ENCODE results near the gene PTPN3. TPM values are rescaled to one million over a fixed set of nuclear protein-coding genes. Genes with fewer than 3 reads are reported as not detected.

The PTPN3 gene
- total RNA-seq, 1 experiment from 2014 or later: 1.1 TPM

DNA sequence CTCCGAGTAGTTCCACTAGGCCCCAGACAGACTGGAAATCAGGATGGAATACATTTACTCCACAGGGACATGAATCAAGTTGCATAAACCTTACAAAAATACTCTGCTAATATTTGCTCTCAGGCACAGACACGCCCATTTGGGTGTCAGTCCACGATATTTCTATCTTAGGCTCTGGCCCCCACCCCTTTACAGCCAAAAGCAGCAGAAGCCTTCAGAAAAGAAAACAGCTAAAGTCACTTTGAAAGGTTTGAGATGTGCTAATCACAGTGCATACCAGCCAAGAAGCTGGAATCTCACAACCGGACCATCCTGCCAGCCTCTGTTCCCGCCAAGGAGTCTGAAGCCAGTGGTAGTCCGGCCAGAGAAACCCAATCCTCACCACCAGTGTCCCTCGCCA, 22.6 kb downstream of the PTPN3 start:
- POLR2A ChIA-PET (ENCODE audit: low non-redundant PET): no interaction called here
- no TSS peak for BruUV-seq (replicated peaks)
- Histone ChIP-seq H3K27ac (ENCODE audit: low read depth, low read length, poor library complexity, severe bottlenecking) (no peak overlapping the region), H3K4me1 (ENCODE audit: insufficient read depth, low read length, poor library complexity, severe bottlenecking) (no peaks in the 10 kb centered on the region), H3K36me3 (ENCODE audit: insufficient read depth, low read length, poor library complexity, severe bottlenecking) (no peaks in the 10 kb centered on the region), H3K27me3 (replicated peaks; ENCODE audit: insufficient read depth, low read depth, low read length, poor library complexity) (no peaks in the 10 kb centered on the region), H3K4me3 (ENCODE audit: low read depth, low read length, poor library complexity, severe bottlenecking) (no peak overlapping the region), H3K9me3 (ENCODE audit: low read depth, low read length, poor library complexity, severe bottlenecking) (no peaks in the 10 kb centered on the region)
- CTCF ChIA-PET: no interaction called here
- no peak for TF ChIP-seq EZH2 (IDR thresholded peaks at IDR 0.05; ENCODE audit: borderline replicate concordance, low read depth, low read length, poor library complexity, severe bottlenecking)
- TF ChIP-seq, protein P1, sequence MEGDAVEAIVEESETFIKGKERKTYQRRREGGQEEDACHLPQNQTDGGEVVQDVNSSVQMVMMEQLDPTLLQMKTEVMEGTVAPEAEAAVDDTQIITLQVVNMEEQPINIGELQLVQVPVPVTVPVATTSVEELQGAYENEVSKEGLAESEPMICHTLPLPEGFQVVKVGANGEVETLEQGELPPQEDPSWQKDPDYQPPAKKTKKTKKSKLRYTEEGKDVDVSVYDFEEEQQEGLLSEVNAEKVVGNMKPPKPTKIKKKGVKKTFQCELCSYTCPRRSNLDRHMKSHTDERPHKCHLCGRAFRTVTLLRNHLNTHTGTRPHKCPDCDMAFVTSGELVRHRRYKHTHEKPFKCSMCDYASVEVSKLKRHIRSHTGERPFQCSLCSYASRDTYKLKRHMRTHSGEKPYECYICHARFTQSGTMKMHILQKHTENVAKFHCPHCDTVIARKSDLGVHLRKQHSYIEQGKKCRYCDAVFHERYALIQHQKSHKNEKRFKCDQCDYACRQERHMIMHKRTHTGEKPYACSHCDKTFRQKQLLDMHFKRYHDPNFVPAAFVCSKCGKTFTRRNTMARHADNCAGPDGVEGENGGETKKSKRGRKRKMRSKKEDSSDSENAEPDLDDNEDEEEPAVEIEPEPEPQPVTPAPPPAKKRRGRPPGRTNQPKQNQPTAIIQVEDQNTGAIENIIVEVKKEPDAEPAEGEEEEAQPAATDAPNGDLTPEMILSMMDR (conservative IDR thresholded peaks at IDR 0.05; ENCODE audit: low read depth, low read length): no peak
- no peak for DNase-seq (ENCODE audit: low spot score)
- intact Hi-C loops (cut with micrococcal nuclease; ENCODE audit: unreplicated experiment): no loop called here

GRCh38 chr9:109474944-109475343, 23.2 kb downstream of the PTPN3 start:
- no peak for DNase-seq (ENCODE audit: low spot score)
- ChIA-PET CTCF (no interaction called here), POLR2A (ENCODE audit: low non-redundant PET) (no interaction called here)
- TF ChIP-seq EZH2 (IDR thresholded peaks at IDR 0.05; ENCODE audit: borderline replicate concordance, low read depth, low read length, poor library complexity, severe bottlenecking): no peak
- TF ChIP-seq, protein P1 (conservative IDR thresholded peaks at IDR 0.05; ENCODE audit: low read depth, low read length): no peak
- intact Hi-C loops (cut with micrococcal nuclease; ENCODE audit: unreplicated experiment): no loop called here
- Histone ChIP-seq H3K27me3 (replicated peaks; ENCODE audit: insufficient read depth, low read depth, low read length, poor library complexity) (no peaks in the 10 kb centered on the region), H3K36me3 (ENCODE audit: insufficient read depth, low read length, poor library complexity, severe bottlenecking) (no peaks in the 10 kb centered on the region), H3K4me1 (ENCODE audit: insufficient read depth, low read length, poor library complexity, severe bottlenecking) (no peaks in the 10 kb centered on the region), H3K4me3 (ENCODE audit: low read depth, low read length, poor library complexity, severe bottlenecking) (no peak overlapping the region), H3K9me3 (ENCODE audit: low read depth, low read length, poor library complexity, severe bottlenecking) (no peaks in the 10 kb centered on the region), H3K27ac (ENCODE audit: low read depth, low read length, poor library complexity, severe bottlenecking) (no peak overlapping the region)
- BruUV-seq (replicated peaks): no TSS peak

- ChIA-PET CTCF (no interaction called here), POLR2A (ENCODE audit: low non-redundant PET) (no interaction called here)
- no peak for TF ChIP-seq EZH2 (IDR thresholded peaks at IDR 0.05; ENCODE audit: borderline replicate concordance, low read depth, low read length, poor library complexity, severe bottlenecking)
- TF ChIP-seq, protein P1 (conservative IDR thresholded peaks at IDR 0.05; ENCODE audit: low read depth, low read length): no peak
Observed at GRCh38 chr9:109474170-109474569, 23.9 kb downstream of the PTPN3 start.

More at GRCh38 chr9:109474170-109474569, 23.9 kb downstream of the PTPN3 start:
- Histone ChIP-seq H3K27ac (ENCODE audit: low read depth, low read length, poor library complexity, severe bottlenecking) (no peak overlapping the region), H3K4me3 (ENCODE audit: low read depth, low read length, poor library complexity, severe bottlenecking) (no peak overlapping the region), H3K4me1 (ENCODE audit: insufficient read depth, low read length, poor library complexity, severe bottlenecking) (no peaks in the 10 kb centered on the region), H3K27me3 (replicated peaks; ENCODE audit: insufficient read depth, low read depth, low read length, poor library complexity) (no peaks in the 10 kb centered on the region), H3K36me3 (ENCODE audit: insufficient read depth, low read length, poor library complexity, severe bottlenecking) (no peaks in the 10 kb centered on the region), H3K9me3 (ENCODE audit: low read depth, low read length, poor library complexity, severe bottlenecking) (no peaks in the 10 kb centered on the region)
- no TSS peak for BruUV-seq (replicated peaks)
- no peak for DNase-seq (ENCODE audit: low spot score)
- intact Hi-C loops (cut with micrococcal nuclease; ENCODE audit: unreplicated experiment): no loop called here
